Astrocyte of the cerebellum (primary cell): ENCODE results near the gene CISD1.
A peak's percentile ranks its signal among the peaks of the same experiment; 100 is the strongest.
"Not testable (repeated sequence)": the region's sequence is repeated elsewhere in the genome, so short reads cannot be mapped to it uniquely, and the experiment has no call there.

Experiments used
- DNase-seq: peaks from one replicate; pipeline ENCODE4 v3.0.0-alpha.2; 2011; ENCODE audit warnings: low read depth
- H3K4me3 ChIP-seq: 2 replicates; pipeline ENCODE4 v1.5.1; 2011; ENCODE audit warnings: mild to moderate bottlenecking, low read depth, low read length, moderate library complexity
- in situ Hi-C: cut with HindIII; loops from 2 replicates; pipeline ENCODE4 v1.10.0; 2017; ENCODE audit warnings: low sequenced_read_pairs
- TF ChIP-seq, protein P1 (sequence below): IDR thresholded peaks from 2 replicates; pipeline ENCODE4 v1.5.1; 2012; ENCODE audit warnings: low read length, low read depth, moderate library complexity, mild to moderate bottlenecking; ENCODE audit errors: missing control alignments

Gene CISD1

DNA sequence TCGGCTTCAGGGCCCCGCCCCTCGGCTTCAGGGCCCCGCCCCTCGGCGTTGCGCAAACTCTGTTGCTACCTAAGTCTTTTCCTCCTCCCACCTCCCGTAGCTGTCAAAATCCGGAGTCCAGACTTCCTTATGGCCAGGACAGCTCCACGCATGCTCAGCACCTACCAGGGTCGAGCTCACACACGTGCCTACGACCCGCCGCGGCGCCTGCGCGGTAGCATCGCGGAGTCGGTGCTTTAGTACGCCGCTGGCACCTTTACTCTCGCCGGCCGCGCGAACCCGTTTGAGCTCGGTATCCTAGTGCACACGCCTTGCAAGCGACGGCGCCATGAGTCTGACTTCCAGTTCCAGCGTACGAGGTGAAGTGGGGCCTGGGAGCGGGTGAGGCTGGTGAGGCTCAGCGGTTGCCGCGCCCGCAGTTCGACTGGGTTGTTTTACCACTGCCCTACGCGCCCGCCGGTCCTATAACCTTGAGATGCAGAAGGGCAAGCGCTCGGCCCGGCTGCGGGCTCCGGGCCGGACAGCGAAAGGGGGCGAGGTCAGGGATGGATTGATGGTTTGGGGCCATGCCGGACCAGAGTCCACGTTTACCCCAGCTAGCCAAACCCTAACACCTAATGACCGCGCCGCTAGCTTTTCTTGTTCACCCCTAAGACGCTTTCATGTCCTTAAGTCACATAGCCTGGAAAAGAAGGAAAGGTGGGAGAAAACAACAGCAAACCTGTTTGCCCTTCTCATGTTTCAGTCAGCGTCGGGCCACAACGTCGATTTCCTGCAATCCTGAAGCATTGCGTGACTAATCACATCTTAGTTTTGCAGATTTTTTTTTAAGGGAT lies at the start of gene CISD1:
Gene CISD1, plus strand, starts transcription at position 217 of the 836 bp plus-strand sequence. Its CDS starts 112 bp downstream, at position 329.
- TF ChIP-seq, protein P1, sequence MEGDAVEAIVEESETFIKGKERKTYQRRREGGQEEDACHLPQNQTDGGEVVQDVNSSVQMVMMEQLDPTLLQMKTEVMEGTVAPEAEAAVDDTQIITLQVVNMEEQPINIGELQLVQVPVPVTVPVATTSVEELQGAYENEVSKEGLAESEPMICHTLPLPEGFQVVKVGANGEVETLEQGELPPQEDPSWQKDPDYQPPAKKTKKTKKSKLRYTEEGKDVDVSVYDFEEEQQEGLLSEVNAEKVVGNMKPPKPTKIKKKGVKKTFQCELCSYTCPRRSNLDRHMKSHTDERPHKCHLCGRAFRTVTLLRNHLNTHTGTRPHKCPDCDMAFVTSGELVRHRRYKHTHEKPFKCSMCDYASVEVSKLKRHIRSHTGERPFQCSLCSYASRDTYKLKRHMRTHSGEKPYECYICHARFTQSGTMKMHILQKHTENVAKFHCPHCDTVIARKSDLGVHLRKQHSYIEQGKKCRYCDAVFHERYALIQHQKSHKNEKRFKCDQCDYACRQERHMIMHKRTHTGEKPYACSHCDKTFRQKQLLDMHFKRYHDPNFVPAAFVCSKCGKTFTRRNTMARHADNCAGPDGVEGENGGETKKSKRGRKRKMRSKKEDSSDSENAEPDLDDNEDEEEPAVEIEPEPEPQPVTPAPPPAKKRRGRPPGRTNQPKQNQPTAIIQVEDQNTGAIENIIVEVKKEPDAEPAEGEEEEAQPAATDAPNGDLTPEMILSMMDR = no peak
- peak; percentile 99 for DNase-seq
- in situ Hi-C loops = no loop called here
- H3K4me3 ChIP-seq = peak within 1 kb of the TSS; percentile 71

DNA sequence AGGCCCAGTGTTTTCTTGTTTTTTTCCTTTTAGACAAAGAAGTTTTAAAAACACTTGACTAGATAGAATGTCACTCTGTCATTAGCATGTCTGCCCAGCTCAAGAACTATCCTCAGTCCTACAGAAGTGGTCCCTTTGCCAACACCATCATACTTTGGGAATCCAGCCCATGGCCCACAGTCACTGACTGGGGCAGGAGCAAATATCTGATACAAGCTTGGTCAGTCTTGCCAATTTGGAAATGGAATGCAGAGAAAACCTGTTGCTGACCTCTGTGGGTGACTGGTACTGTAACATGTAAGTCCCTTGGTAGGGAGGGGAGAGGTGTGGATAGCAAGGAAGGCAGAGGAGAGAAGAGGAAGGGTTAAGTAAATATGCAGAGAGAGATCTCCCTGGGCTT lies 49.1 kb upstream of the CISD1 start:
- H3K4me3 ChIP-seq = no peak overlapping the region
- in situ Hi-C loops = no loop called here
- TF ChIP-seq, protein P1 = no peak
- no peak for DNase-seq

DNA sequence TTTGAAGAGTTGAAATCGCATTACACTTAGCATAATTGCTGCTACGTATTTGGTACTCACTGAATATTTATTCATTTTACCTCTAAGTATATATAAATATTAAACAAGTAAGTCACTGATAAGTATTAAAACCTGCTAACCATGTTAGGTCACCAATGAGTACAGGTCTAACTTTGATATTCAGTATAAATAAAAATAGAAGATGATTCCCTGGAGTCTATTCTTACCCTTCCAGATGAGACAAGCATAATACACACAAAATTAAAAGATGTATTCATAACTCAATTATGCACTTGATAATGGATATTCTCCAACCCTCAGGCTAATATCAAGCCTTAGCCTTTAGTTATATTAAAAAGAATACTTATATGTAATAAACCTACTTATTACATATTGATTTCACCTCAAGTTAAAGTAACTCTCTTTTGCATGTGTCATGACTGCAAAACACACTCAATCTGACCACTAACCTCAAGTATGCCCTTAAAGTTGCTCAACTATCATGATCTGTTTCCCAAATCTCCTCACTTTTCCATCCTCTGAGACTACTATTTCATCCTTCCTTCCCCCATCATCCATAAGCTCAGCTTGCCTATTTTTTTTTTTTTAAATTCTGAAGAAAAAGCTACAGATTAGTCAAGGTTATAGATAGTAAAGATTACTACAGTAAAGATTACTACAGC lies 48.1 kb upstream of the CISD1 start:
- in situ Hi-C loops = no loop called here
- no peak for DNase-seq
- TF ChIP-seq, protein P1 = no peak
- H3K4me3 ChIP-seq = no peak overlapping the region

DNA sequence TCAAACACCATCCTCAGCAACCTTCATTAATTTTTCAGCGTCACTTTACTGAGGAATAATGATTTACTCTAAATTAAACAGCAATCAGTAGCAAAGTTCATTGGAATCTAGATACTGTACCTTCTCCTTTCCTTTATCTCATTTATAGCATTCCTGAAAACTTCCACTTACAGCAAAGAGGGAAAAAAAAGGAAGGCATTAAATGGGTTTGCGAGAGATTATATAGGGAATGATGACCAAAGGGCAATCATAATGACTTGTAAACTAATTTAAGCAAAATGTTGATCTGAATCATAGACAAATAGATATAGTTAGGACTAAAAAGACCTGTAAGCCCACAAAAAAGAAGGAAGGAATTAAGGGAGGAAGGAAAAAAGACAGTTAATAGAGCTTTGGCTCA lies 43.3 kb upstream of the CISD1 start:
- DNase-seq = no peak
- H3K4me3 ChIP-seq = no peak overlapping the region
- in situ Hi-C loops = no loop called here
- TF ChIP-seq, protein P1 = no peak

DNA sequence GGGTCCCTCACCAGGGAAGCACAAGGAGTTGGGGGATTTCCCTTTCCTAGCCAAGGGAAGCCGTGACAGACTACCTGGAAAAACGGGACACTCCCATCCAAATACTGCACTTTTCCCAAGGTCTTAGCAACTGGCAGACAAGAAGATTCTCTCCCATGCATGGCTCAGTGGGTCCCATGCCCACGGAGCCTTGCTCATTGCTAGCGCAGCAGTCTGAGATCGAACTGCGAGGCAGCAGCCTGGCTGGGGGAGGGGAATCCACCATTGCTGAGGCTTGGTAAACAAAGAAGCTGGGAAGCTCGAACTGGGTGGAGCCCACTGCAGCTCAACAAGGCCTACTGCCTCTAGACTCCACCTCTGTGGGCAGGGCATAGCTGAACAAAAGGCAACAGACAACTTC lies 39.1 kb upstream of the CISD1 start:
- in situ Hi-C loops, H3K4me3 ChIP-seq, DNase-seq: not testable (repeated sequence)

DNA sequence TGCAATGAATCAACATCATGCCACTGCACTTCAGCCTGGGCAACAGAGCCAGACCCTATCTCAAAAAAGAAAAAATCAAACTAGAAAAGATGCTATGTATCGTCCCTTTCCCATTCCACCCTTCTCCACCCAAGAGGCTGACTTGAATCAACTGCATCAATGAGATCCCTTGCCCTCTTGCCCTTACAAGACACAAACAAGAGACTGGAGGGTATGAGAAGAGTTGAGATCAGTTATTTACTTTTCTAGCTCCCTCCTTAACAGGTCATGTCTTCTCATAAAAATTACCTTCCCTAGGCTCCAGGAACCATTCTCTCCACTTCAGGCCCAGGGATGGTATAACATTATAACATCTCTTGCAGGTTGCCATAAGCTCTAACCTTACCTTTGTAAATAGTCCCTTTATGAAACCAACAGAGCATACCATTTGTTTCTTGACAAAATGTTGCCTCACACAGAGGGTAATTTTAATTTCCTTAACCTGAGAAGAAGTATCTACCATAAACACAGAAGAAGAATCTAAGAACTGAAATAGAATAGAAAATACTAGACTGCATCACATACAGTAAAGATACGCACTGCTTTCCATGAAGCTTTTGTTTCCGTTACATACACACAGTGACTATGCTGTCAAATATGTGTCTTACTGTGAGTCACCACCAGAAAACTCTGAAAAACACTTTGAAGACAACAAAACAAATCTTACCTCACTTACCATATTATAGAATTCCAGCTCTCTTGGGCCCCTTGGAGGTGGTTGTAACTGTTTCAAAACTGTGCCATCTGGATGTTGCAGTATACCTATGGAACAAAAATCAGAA lies 31.7 kb upstream of the CISD1 start:
- no peak overlapping the region for H3K4me3 ChIP-seq
- in situ Hi-C loops = no loop called here
- DNase-seq = peak; percentile 86
- TF ChIP-seq, protein P1 = no peak
